SKM-1 (cell line): ENCODE measurements around the gene RRM2.

ENCODE experiments used
- DNase-seq: peaks from one replicate; lab custom pipeline; 2025; ENCODE audit not compliant: unreplicated experiment; lab: John Stamatoyannopoulos, UW

RRM2 gene

GRCh38 chr2:10122500-10123280, at the start of gene RRM2:
TSS of gene RRM2 (plus strand) at chr2:10122739. CDS start at chr2:10122799, 60 bp downstream.
- DNase-seq, result peak; percentile 86

- no peak for DNase-seq
Observed at GRCh38 chr2:10073706-10074105, 48.8 kb upstream of the RRM2 start.

GRCh38 chr2:10075101-10075500, 47.4 kb upstream of the RRM2 start:
- DNase-seq, result no peak

GRCh38 chr2:10075571-10076209, 46.8 kb upstream of the RRM2 start:
- no peak for DNase-seq

GRCh38 chr2:10076511-10076910, 46.0 kb upstream of the RRM2 start:
- no peak for DNase-seq

GRCh38 chr2:10076988-10077527, 45.5 kb upstream of the RRM2 start:
- no peak for DNase-seq

GRCh38 chr2:10078001-10078400, 44.5 kb upstream of the RRM2 start:
- no peak for DNase-seq

GRCh38 chr2:10078704-10079265, 43.8 kb upstream of the RRM2 start:
- DNase-seq, result no peak

GRCh38 chr2:10079266-10079869, 43.2 kb upstream of the RRM2 start:
- DNase-seq, result no peak

GRCh38 chr2:10079870-10080535, 42.5 kb upstream of the RRM2 start, which contains the start of gene CYS1:
TSS of gene CYS1 (minus strand) at chr2:10080411. CDS start at chr2:10080223, 188 bp downstream.
- DNase-seq, result no peak

- DNase-seq, result no peak
Observed at GRCh38 chr2:10080536-10081304, 41.8 kb upstream of the RRM2 start.

- no peak for DNase-seq
Observed at GRCh38 chr2:10083046-10083445, 39.5 kb upstream of the RRM2 start.

GRCh38 chr2:10083692-10084211, 38.8 kb upstream of the RRM2 start:
- DNase-seq, result no peak

- no peak for DNase-seq
Observed at GRCh38 chr2:10084223-10084865, 38.2 kb upstream of the RRM2 start.

GRCh38 chr2:10085043-10085667, 37.4 kb upstream of the RRM2 start:
- no peak for DNase-seq

GRCh38 chr2:10085668-10086059, 36.9 kb upstream of the RRM2 start:
- no peak for DNase-seq

GRCh38 chr2:10086950-10087349, 35.6 kb upstream of the RRM2 start:
- DNase-seq, result no peak

- DNase-seq, result no peak
Observed at GRCh38 chr2:10087360-10087759, 35.2 kb upstream of the RRM2 start.

- no peak for DNase-seq
Observed at GRCh38 chr2:10089565-10090190, 32.9 kb upstream of the RRM2 start.
